ENCODE measurements around the gene WDHD1.
"Not testable (repeated sequence)": the region's sequence is repeated elsewhere in the genome, so short reads cannot be mapped to it uniquely, and the experiment has no call there.

Gene WDHD1

GRCh38 chr14:55026793-55027561 is at the start of gene WDHD1, which contains the start of gene SOCS4:
TSS of gene WDHD1 (minus strand) at chr14:55027099. CDS start at chr14:55026787, 312 bp downstream.
TSS of gene SOCS4 (plus strand) at chr14:55027236. CDS start at chr14:55043042, 15,806 bp downstream.
- DNase-seq (ENCODE audit: low read depth, low spot score), result peak; percentile 83

- DNase-seq (ENCODE audit: low read depth, low spot score), result no peak
These were observed 48.8 kb upstream of the WDHD1 start for GRCh38 chr14:55075628-55076175.

- no peak for DNase-seq (ENCODE audit: low read depth, low spot score)
These were observed 47.8 kb upstream of the WDHD1 start for GRCh38 chr14:55074662-55075061.

- DNase-seq (ENCODE audit: low read depth, low spot score), result no peak
These were observed 47.0 kb upstream of the WDHD1 start for GRCh38 chr14:55073856-55074255.

- DNase-seq (ENCODE audit: low read depth, low spot score), result no peak
These were observed 45.2 kb upstream of the WDHD1 start for GRCh38 chr14:55071870-55072640.

GRCh38 chr14:55070981-55071411 is 44.1 kb upstream of the WDHD1 start:
- DNase-seq (ENCODE audit: low read depth, low spot score), result no peak

GRCh38 chr14:55066223-55066622 is 39.3 kb upstream of the WDHD1 start:
- DNase-seq (ENCODE audit: low read depth, low spot score), result no peak

GRCh38 chr14:55065411-55065810 is 38.5 kb upstream of the WDHD1 start:
- no peak for DNase-seq (ENCODE audit: low read depth, low spot score)

- DNase-seq (ENCODE audit: low read depth, low spot score), result not testable (repeated sequence)
These were observed 38.0 kb upstream of the WDHD1 start for GRCh38 chr14:55064896-55065295.

GRCh38 chr14:55062517-55063351 is 35.8 kb upstream of the WDHD1 start:
- no peak for DNase-seq (ENCODE audit: low read depth, low spot score)

- DNase-seq (ENCODE audit: low read depth, low spot score), result no peak
These were observed 32.4 kb upstream of the WDHD1 start for GRCh38 chr14:55059333-55059732.

- DNase-seq (ENCODE audit: low read depth, low spot score), result no peak
These were observed 31.0 kb upstream of the WDHD1 start for GRCh38 chr14:55057919-55058318.

- DNase-seq (ENCODE audit: low read depth, low spot score), result no peak
These were observed 27.2 kb upstream of the WDHD1 start for GRCh38 chr14:55054098-55054497.

- no peak for DNase-seq (ENCODE audit: low read depth, low spot score)
These were observed 26.6 kb upstream of the WDHD1 start for GRCh38 chr14:55053500-55053899.

GRCh38 chr14:55053018-55053417 is 26.1 kb upstream of the WDHD1 start:
- DNase-seq (ENCODE audit: low read depth, low spot score), result no peak

GRCh38 chr14:55052269-55052930 is 25.5 kb upstream of the WDHD1 start:
- no peak for DNase-seq (ENCODE audit: low read depth, low spot score)

- peak; percentile 72 for DNase-seq (ENCODE audit: low read depth, low spot score)
These were observed 24.7 kb upstream of the WDHD1 start, which contains the start of gene MAPK1IP1L for GRCh38 chr14:55051423-55052268. TSS of gene MAPK1IP1L (plus strand) at chr14:55051647. CDS start at chr14:55061684, 10,037 bp downstream.

GRCh38 chr14:55051165-55051422 is 24.2 kb upstream of the WDHD1 start:
- no peak for DNase-seq (ENCODE audit: low read depth, low spot score)

- no peak for DNase-seq (ENCODE audit: low read depth, low spot score)
These were observed 22.1 kb upstream of the WDHD1 start for GRCh38 chr14:55048900-55049436.

Data from iPS DF 19.7 (cell line).